NCI-H524 (cell line): Measurements from ENCODE around the gene FLNC.

Experiments
- DNase-seq, 2 experiments: peaks; one replicate each; lab custom pipeline; 2025; lab: John Stamatoyannopoulos, UW

FLNC gene

DNA sequence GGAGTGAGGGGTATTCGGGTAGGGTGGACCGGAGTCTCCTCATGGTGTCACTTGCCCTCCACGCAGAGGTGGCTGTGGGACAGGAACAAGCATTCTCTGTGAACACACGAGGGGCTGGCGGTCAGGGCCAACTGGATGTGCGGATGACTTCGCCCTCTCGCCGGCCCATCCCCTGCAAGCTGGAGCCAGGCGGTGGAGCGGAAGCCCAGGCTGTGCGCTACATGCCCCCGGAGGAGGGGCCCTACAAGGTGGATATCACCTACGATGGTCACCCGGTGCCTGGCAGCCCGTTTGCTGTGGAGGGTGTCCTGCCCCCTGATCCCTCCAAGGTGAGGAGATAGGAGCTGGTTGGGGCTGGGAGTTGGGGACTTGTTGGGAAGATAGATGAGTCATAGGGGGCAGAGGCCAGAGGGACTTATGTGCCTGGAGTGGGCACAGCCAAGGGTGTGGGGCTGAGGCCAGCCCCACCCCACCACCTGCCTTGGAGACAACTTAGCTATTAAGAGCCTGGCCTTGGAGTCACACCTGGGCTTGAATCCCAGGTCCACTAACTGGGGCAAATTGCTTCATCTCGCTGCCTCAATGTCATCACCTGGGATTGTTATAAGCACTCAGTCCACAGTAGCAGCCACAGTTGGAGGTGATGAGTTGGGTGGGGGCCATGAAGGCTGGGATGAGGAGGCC, 13.9 kb downstream of the FLNC start:
- DNase-seq: no peak

GRCh38 chr7:128844777-128845311, 14.6 kb downstream of the FLNC start:
- no peak for DNase-seq

- DNase-seq: no peak
Observed at GRCh38 chr7:128845475-128845874, 15.3 kb downstream of the FLNC start.

DNA sequence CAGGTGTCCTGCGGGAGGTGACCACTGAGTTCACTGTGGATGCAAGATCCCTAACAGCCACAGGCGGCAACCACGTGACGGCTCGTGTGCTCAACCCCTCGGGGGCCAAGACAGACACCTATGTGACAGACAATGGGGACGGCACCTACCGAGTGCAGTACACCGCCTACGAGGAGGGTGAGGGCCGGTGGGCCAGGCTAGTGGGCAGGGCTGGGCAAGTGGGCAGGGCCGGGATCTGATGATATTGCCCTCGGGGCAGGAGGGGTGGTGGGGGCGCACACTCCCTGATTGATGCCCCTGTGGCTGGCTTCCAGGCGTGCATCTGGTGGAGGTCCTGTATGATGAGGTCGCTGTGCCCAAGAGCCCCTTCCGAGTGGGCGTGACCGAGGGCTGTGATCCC, 15.8 kb downstream of the FLNC start:
- no peak for DNase-seq

GRCh38 chr7:128846781-128847444, 16.7 kb downstream of the FLNC start:
- DNase-seq: no peak

DNA sequence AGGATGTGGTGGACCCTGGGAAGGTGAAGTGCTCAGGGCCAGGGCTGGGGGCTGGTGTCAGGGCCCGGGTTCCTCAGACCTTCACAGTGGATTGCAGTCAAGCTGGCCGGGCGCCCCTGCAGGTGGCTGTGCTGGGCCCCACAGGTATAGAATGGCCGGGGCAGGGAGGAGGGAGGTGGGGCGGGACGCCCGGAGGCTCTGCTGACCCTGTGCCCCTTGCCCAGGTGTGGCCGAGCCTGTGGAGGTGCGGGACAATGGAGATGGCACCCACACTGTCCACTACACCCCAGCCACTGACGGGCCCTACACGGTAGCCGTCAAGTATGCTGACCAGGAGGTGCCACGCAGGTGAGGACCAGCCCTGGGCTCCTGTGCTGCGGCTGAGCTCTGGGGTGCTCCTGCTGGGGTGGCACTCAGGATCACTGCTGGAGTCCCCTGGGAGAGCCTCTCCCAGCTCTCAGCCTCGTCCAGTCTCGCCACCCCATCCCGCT, 17.6 kb downstream of the FLNC start:
- DNase-seq: no peak

DNA sequence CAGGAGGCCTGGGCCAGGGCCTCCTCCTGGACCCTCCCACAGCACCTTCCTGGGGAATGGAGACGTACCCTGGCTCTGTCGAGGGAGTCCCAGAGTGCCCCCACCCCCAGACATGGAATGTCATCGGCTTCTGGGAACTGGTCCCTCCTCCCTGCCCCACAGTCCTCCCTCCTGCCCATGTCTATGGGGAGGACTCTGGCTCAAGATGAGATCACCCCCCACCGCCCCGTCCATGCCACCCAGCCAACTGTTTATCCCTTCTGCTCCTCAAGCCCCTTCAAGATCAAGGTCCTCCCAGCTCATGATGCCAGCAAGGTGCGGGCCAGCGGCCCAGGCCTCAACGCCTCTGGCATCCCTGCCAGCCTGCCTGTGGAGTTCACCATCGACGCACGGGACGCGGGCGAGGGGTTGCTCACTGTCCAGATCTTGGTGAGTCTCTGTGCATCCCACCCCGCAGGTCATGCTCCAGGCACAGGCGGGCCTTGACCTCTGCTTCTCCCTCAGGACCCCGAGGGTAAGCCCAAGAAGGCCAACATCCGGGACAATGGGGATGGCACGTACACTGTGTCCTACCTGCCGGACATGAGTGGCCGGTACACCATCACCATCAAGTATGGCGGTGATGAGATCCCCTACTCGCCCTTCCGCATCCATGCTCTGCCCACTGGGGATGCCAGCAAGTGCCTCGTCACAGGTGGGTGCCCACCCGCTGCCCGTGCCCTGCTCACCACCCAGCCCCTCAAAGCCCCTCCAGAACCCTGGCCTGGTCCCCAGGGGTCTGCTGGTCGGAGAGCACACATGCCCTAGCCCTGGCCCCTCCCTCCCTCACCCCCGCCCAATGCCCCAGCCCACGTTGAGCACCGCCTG, 18.3 kb downstream of the FLNC start:
- no peak for DNase-seq

GRCh38 chr7:128849156-128849515, 18.9 kb downstream of the FLNC start:
- no peak for DNase-seq

DNA sequence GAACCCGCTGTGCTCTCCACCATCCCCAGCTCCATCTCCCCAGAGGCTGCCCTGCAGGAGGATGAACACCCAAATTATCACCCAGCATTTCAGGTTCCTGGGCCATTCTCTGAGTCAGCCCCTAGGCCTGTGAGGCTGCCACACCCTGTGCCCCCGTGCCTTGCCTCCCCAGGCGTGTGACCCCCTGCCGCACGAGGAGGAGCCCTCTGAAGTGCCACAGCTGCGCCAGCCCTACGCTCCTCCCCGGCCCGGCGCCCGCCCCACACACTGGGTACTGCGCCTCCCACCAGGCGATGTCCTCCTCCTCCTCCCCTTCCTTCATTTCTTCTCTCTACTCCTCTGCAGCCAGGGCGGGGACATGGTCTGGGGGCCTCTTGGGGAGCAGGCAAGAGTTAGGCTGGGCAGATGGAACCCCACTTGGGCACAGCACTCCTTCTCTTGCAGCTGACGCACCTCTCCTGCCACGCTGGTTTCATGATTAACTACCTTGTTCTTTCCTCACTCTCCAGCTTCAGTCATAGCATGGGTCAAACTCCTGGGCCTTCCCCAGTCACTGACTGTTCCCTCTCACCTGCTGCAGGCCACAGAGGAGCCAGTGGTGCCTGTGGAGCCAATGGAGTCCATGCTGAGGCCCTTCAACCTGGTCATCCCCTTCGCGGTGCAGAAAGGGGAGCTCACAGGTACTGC, 19.7 kb downstream of the FLNC start:
- no peak for DNase-seq

DNA sequence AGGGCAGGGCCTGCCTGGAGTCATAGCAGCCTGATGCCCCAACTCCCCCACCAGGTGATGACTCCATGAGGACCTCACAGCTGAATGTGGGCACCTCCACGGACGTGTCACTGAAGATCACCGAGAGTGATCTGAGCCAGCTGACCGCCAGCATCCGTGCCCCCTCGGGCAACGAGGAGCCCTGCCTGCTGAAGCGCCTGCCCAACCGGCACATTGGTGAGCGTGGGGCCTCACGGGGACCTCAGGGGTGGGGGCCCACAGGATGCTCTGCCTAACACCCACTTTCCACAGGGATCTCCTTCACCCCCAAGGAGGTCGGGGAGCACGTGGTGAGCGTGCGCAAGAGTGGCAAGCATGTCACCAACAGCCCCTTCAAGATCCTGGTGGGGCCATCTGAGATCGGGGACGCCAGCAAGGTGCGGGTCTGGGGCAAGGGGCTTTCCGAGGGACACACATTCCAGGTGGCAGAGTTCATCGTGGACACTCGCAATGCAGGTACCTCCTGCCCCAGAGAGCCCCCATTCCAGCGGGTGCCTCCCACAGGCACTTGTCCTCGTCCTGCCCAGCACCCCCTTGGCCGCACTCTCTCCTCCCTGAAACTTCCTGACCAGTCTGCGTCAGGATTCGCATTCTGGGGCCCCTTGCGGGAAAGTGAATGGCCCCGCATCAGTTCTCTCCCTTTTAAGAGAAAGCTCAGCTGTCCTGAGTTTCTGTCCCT, 22.5 kb downstream of the FLNC start:
- DNase-seq: no peak

- no peak for DNase-seq
Observed at GRCh38 chr7:128853799-128854198, 23.6 kb downstream of the FLNC start.

- no peak for DNase-seq
Observed at GRCh38 chr7:128854396-128854795, 24.2 kb downstream of the FLNC start.

DNA sequence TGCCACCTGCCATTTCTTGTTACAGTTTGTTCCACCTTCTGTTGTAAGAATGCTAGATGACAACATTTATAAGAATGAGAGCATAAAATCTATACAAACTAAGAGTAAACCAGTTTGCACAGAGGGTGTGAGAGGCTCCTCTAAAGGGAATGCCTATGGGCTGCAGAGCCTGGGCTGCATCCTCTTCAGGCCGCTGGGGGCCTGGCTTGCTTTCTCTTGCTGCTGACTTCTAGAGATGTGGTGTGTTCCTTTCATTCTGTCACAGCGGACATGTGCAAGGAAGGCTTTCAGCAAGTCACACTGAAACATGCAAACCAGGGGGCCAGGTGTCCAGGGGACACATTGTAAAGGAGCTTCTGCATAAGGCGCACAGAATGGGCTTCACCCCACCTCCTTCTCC, 25.4 kb downstream of the FLNC start:
- DNase-seq: no peak

GRCh38 chr7:128856001-128856718, 26.0 kb downstream of the FLNC start:
- DNase-seq: no peak

GRCh38 chr7:128858380-128859231, 28.4 kb downstream of the FLNC start:
- DNase-seq: no peak

DNA sequence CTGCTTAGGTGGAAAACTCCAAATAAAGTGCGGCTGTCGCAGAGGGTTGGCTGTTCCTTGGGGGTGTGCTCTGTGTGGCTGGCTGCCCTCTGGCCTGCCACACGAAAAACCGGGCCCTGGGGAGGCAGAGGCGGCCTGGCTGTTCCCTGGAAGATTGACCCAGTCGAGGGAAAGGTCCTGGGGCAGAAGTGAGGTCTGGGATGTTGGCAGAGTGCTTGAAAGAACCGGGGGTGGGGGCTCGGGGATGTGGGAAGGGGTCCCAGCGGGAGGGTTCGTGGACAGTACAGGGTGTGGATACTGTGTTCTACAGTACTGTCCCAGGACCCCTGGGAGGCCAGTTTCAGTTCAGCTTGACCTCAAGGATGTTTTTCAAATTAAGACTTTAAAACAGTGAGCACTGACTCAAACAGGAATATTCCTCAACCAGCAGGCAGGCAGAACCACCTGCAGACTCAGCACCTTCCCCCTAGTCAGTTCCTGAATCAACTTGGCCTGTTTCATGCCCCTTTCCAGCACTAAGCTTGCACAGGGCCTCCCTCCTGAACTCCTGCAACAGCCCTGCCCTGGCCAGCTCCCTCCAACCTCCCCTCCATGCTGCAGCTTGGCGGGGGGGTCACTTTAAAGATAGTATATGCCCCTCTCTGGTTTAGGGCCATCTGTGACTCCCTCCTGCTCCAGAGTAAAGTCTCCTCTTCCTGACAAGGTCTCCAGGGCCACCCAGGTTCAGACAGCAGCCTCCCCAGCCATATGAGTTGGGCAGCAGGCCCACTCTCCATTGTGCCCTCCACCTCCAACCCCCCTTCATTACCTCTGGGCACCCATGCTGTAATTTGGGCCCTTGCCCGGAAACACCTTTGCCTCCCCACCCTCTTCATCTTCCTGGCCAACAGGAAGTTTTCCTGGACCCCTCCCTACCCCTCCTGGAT, 29.3 kb downstream of the FLNC start:
- DNase-seq: peak in 1 of 2 experiments; percentile 23

DNA sequence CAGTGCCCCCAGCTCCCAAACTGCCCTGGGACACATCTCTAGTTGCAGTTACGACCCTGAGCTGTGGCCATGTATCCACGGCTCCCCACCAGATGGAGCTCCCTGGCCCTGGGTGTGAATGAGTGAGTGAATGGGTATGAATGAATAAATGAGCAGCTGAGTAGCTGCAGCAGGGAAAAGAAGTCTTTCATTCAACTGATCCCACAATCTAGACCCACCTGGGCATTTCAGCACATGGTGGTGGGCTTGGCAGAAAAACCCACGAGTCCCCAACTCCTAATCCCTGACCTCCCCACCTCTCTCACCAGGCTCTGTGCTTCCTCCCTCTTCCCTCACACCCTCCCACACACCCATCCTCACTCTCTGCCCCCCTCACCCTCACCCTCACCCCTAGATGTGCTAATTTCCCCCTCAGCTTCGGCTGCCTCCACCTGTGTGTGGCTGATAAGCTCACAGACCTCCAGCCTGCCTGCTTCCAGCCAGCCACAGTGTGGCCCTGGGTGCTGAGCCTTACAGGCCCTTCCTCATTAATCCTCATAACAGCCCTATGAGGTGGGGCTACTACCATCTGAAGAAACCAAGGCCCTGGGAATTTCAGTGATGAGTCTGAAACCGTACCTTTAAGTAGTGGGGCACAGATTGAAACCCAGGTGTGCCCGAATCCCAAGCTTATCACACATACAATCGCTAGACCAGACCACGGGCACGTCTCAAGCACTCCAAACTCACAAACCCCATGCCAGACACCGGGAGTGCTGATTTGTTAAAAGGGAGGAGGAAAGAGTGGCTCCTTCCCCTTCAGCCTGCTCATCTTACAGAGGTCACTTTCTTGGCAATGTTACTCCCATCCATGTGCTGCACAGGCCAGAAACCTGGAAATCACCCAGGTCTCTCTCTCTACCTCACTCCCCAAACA, 30.2 kb downstream of the FLNC start:
- DNase-seq: peak in 1 of 2 experiments; percentile 23
